Loucy (cell line): ENCODE data around the gene TRIM31.

ENCODE experiments used
- CTCF ChIP-seq: fragments of 200-600 bp; sonication (generic); conservative IDR thresholded peaks from 2 replicates; pipeline ENCODE4 v1.5.1; 2014; ENCODE audit warnings: mild to moderate bottlenecking, antibody characterized with exemption, low read length
- EZH2phosphoT487 ChIP-seq: fragments of 200-600 bp; IDR thresholded peaks from 2 replicates; pipeline ENCODE4 v1.6.1; 2018; ENCODE audit warnings: antibody characterized with exemption, mild to moderate bottlenecking, moderate library complexity, borderline replicate concordance

- TF ChIP-seq CTCF = peak; percentile 26
- TF ChIP-seq EZH2phosphoT487 = no peak
These were observed 3.8 kb upstream of the TRIM31 start for GRCh38 chr6:30116724-30117123.
